ENCODE measurements around the gene ZNF487. TPM values are rescaled to one million over a fixed set of nuclear protein-coding genes. Genes with fewer than 3 reads are reported as not detected.

Gene ZNF487
- polyA plus RNA-seq, 1 donor from 2014 or later: 11.8 TPM

DNA sequence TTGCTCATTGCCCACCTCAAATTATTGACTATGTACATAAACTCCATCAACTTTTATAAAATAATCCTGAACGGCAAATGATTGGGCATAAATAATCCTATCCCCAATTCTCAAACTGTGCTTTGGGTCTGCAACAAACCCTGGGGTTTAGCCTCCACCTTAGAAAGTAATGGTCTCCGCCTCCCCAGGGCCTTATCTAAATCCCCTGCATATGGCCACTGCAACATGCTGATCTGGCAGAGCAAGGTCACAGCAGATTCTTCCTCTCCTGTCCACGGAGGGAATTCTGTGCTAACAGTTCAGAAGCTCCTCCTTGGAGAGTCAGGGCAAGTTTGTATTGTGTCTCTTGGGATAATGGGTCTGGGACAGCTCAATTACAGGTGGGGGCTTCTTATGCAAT lies 47.0 kb upstream of the ZNF487 start:
- Histone ChIP-seq H3K9me2 (ENCODE audit: insufficient read depth, low read length) (no peaks in the 10 kb centered on the region), H2AFZ (ENCODE audit: low read depth, low read length) (no peak overlapping the region), H3K36me3 (ENCODE audit: insufficient read depth, low read length) (no peaks in the 10 kb centered on the region), H3K79me2 (replicated peaks; ENCODE audit: insufficient read depth, low read length) (peaks cover 8% of the 10 kb centered on the region), H4K20me1 (ENCODE audit: insufficient read depth) (no peaks in the 10 kb centered on the region), H3K9me3 (ENCODE audit: low read length) (no peaks in the 10 kb centered on the region), H3K4me2 (ENCODE audit: low read length) (no peak overlapping the region), H3K4me3 (ENCODE audit: low read length) (no peak overlapping the region), H3F3A (ENCODE audit: insufficient read depth, low read length, poor library complexity, severe bottlenecking) (no peaks in the 10 kb centered on the region), H3K27me3 (ENCODE audit: insufficient read depth, low read depth, low read length) (no peaks in the 10 kb centered on the region), H3K27ac (ENCODE audit: low read length) (no peak overlapping the region), H3K9ac (ENCODE audit: low read length) (no peak overlapping the region)
- TF ChIP-seq, protein P1, sequence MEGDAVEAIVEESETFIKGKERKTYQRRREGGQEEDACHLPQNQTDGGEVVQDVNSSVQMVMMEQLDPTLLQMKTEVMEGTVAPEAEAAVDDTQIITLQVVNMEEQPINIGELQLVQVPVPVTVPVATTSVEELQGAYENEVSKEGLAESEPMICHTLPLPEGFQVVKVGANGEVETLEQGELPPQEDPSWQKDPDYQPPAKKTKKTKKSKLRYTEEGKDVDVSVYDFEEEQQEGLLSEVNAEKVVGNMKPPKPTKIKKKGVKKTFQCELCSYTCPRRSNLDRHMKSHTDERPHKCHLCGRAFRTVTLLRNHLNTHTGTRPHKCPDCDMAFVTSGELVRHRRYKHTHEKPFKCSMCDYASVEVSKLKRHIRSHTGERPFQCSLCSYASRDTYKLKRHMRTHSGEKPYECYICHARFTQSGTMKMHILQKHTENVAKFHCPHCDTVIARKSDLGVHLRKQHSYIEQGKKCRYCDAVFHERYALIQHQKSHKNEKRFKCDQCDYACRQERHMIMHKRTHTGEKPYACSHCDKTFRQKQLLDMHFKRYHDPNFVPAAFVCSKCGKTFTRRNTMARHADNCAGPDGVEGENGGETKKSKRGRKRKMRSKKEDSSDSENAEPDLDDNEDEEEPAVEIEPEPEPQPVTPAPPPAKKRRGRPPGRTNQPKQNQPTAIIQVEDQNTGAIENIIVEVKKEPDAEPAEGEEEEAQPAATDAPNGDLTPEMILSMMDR (IDR thresholded peaks at IDR 0.05; ENCODE audit: poor library complexity, severe bottlenecking): no peak

DNA sequence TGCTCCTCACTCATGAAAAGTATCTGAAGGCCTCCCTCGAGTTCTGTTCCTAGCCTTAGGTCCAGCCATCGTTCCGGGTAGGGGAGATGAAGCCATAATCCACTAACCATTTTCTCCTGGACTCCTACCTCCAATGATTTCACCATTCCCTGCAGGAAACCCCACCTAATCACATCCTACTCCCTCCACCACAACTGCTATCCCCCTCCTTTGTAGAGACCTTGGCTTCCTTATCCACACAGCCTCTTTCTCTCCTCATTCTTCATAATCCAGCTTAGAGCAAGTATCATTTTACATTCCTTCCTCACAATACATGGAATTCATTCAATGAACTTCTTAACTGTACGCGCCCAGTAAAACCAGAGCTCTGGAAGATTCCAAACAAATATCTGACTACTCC lies 46.6 kb upstream of the ZNF487 start:
- no peak overlapping the region for H3K4me3 ChIP-seq (ENCODE audit: low read length)
- H3K4me2 ChIP-seq (ENCODE audit: low read length): no peak overlapping the region
- H3K9me3 ChIP-seq (ENCODE audit: low read length): no peaks in the 10 kb centered on the region
- no peaks in the 10 kb centered on the region for H4K20me1 ChIP-seq (ENCODE audit: insufficient read depth)
- no peaks in the 10 kb centered on the region for H3K9me2 ChIP-seq (ENCODE audit: insufficient read depth, low read length)
- no peaks in the 10 kb centered on the region for H3K27me3 ChIP-seq (ENCODE audit: insufficient read depth, low read depth, low read length)
- H3F3A ChIP-seq (ENCODE audit: insufficient read depth, low read length, poor library complexity, severe bottlenecking): no peaks in the 10 kb centered on the region
- no peak overlapping the region for H3K27ac ChIP-seq (ENCODE audit: low read length)
- no peak overlapping the region for H2AFZ ChIP-seq (ENCODE audit: low read depth, low read length)
- TF ChIP-seq EP300 (conservative IDR thresholded peaks at IDR 0.05; ENCODE audit: poor library complexity, severe bottlenecking) (no peak), RAD21 (conservative IDR thresholded peaks at IDR 0.05) (no peak), POLR2AphosphoS5 (IDR thresholded peaks at IDR 0.05) (no peak), EZH2 (IDR thresholded peaks at IDR 0.05; ENCODE audit: borderline replicate concordance, insufficient read depth, low read length, poor library complexity, severe bottlenecking) (no peak), REST (IDR thresholded peaks at IDR 0.05; ENCODE audit: borderline replicate concordance) (no peak), SMC3 (conservative IDR thresholded peaks at IDR 0.05; ENCODE audit: poor library complexity) (no peak), MXI1 (conservative IDR thresholded peaks at IDR 0.05; ENCODE audit: poor library complexity, severe bottlenecking) (no peak), TAF1 (IDR thresholded peaks at IDR 0.05; ENCODE audit: low read depth) (no peak)
- TF ChIP-seq, protein P1 (IDR thresholded peaks at IDR 0.05; ENCODE audit: poor library complexity, severe bottlenecking): no peak
- no peaks in the 10 kb centered on the region for H3K36me3 ChIP-seq (ENCODE audit: insufficient read depth, low read length)
- H3K79me2 ChIP-seq (replicated peaks; ENCODE audit: insufficient read depth, low read length): peaks cover 8% of the 10 kb centered on the region
- H3K9ac ChIP-seq (ENCODE audit: low read length): no peak overlapping the region

All from neural cell (in vitro differentiated cells).